ENCODE measurements around the gene DAAM1. TPM values are rescaled to one million over a fixed set of nuclear protein-coding genes. Genes with fewer than 3 reads are reported as not detected.

Gene DAAM1
- total RNA-seq, 4 donors from 2014 or later: 13.5 to 72.7 (median 46.2) TPM

GRCh38 chr14:59214702-59215302 is 26.3 kb downstream of the DAAM1 start:
- DNase-seq: no peak
- Histone ChIP-seq H3K27me3 (no peaks in the 10 kb centered on the region), H3K4me1 (peaks cover 0 to 10% of the 10 kb centered on the region in 2 donors), H3K27ac (peak overlapping the region in 1 of 2 donors; percentile 32), H3K9me3 (no peaks in the 10 kb centered on the region), H3K36me3 (no peaks in the 10 kb centered on the region), H3K4me3 (no peak overlapping the region)
- no peak for TF ChIP-seq CTCF (IDR thresholded peaks at IDR 0.05)
- TF ChIP-seq POLR2A (IDR thresholded peaks at IDR 0.05): no peak
- intact Hi-C loops (cut with DNase I; ENCODE audit: low total_unique reads): no loop called here

- no peak for TF ChIP-seq CTCF (IDR thresholded peaks at IDR 0.05)
- no peak for TF ChIP-seq POLR2A (IDR thresholded peaks at IDR 0.05)
- peak; percentile 60 to 77 for DNase-seq
- no peaks in the 10 kb centered on the region for H3K27me3 ChIP-seq
- peak overlapping the region in 1 of 2 donors; percentile 32 for H3K27ac ChIP-seq
- H3K9me3 ChIP-seq: no peaks in the 10 kb centered on the region
- H3K4me1 ChIP-seq: peaks cover 0 to 10% of the 10 kb centered on the region in 2 donors
- intact Hi-C loops (cut with DNase I; ENCODE audit: low total_unique reads): no loop called here
- no peaks in the 10 kb centered on the region for H3K36me3 ChIP-seq
- H3K4me3 ChIP-seq: no peak overlapping the region
Measured at GRCh38 chr14:59215322-59215721, 26.9 kb downstream of the DAAM1 start.

- Histone ChIP-seq H3K4me1 (peaks cover 0 to 10% of the 10 kb centered on the region in 2 donors), H3K36me3 (no peaks in the 10 kb centered on the region), H3K9me3 (no peaks in the 10 kb centered on the region), H3K4me3 (no peak overlapping the region), H3K27me3 (no peaks in the 10 kb centered on the region), H3K27ac (peak overlapping the region in 1 of 2 donors; percentile 32)
- DNase-seq: no peak
- TF ChIP-seq CTCF (IDR thresholded peaks at IDR 0.05) (no peak), POLR2A (IDR thresholded peaks at IDR 0.05) (no peak)
- intact Hi-C loops (cut with DNase I; ENCODE audit: low total_unique reads): no loop called here
Measured at GRCh38 chr14:59215757-59216156, 27.3 kb downstream of the DAAM1 start.

GRCh38 chr14:59217011-59217410 is 28.5 kb downstream of the DAAM1 start:
- DNase-seq: no peak
- Histone ChIP-seq H3K4me1 (peaks cover 0 to 6% of the 10 kb centered on the region in 2 donors), H3K27me3 (no peaks in the 10 kb centered on the region), H3K36me3 (no peaks in the 10 kb centered on the region), H3K27ac (no peak overlapping the region), H3K9me3 (no peaks in the 10 kb centered on the region), H3K4me3 (no peak overlapping the region)
- TF ChIP-seq POLR2A (IDR thresholded peaks at IDR 0.05): no peak
- no peak for TF ChIP-seq CTCF (IDR thresholded peaks at IDR 0.05)
- intact Hi-C loops (cut with DNase I; ENCODE audit: low total_unique reads): no loop called here

GRCh38 chr14:59221568-59221967 is 33.1 kb downstream of the DAAM1 start:
- H3K4me3 ChIP-seq: no peak overlapping the region
- H3K27me3 ChIP-seq: no peaks in the 10 kb centered on the region
- H3K27ac ChIP-seq: no peak overlapping the region
- no peaks in the 10 kb centered on the region for H3K9me3 ChIP-seq
- no peak for DNase-seq
- intact Hi-C loops (cut with DNase I; ENCODE audit: low total_unique reads): no loop called here
- H3K36me3 ChIP-seq: no peaks in the 10 kb centered on the region
- TF ChIP-seq POLR2A (IDR thresholded peaks at IDR 0.05): no peak
- TF ChIP-seq CTCF (IDR thresholded peaks at IDR 0.05): no peak
- no peaks in the 10 kb centered on the region for H3K4me1 ChIP-seq

Data from uterus (tissue), 4 donors.